Measurements from ENCODE around the gene ADSS2.

Gene ADSS2

GRCh38 chr1:244409701-244410100 is 42.0 kb downstream of the ADSS2 start:
- no peak for DNase-seq
- H4K20me1 ChIP-seq (ENCODE audit: insufficient read depth, low read length) = no peaks in the 10 kb centered on the region
- no peak overlapping the region for H3K4me2 ChIP-seq (ENCODE audit: insufficient read depth, low read length)

GRCh38 chr1:244406337-244406736 is 45.4 kb downstream of the ADSS2 start:
- H3K9ac ChIP-seq (ENCODE audit: low read depth, low read length) = no peak overlapping the region

More at GRCh38 chr1:244409701-244410100, 42.0 kb downstream of the ADSS2 start:
- no peak for TF ChIP-seq EZH2 (IDR thresholded peaks at IDR 0.05; ENCODE audit: borderline replicate concordance, low read depth, low read length, severe bottlenecking)
- TF ChIP-seq, protein P1, sequence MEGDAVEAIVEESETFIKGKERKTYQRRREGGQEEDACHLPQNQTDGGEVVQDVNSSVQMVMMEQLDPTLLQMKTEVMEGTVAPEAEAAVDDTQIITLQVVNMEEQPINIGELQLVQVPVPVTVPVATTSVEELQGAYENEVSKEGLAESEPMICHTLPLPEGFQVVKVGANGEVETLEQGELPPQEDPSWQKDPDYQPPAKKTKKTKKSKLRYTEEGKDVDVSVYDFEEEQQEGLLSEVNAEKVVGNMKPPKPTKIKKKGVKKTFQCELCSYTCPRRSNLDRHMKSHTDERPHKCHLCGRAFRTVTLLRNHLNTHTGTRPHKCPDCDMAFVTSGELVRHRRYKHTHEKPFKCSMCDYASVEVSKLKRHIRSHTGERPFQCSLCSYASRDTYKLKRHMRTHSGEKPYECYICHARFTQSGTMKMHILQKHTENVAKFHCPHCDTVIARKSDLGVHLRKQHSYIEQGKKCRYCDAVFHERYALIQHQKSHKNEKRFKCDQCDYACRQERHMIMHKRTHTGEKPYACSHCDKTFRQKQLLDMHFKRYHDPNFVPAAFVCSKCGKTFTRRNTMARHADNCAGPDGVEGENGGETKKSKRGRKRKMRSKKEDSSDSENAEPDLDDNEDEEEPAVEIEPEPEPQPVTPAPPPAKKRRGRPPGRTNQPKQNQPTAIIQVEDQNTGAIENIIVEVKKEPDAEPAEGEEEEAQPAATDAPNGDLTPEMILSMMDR (IDR thresholded peaks at IDR 0.05; ENCODE audit: borderline replicate concordance, extremely low read depth, low read length, poor library complexity, severe bottlenecking) = no peak
- no peak for ATAC-seq (ENCODE audit: insufficient read depth, low read depth)
- no peaks in the 10 kb centered on the region for H3K9me3 ChIP-seq (ENCODE audit: insufficient read depth, low read length, severe bottlenecking)
- no peak overlapping the region for H2AFZ ChIP-seq (ENCODE audit: low read depth, low read length)
- no peak overlapping the region for H3K9ac ChIP-seq (ENCODE audit: low read depth, low read length)
- no peak overlapping the region for H3K4me3 ChIP-seq (ENCODE audit: low read depth in 1 of 2, low read length in 2 of 2)
- H3K27me3 ChIP-seq (ENCODE audit: insufficient read depth, low read length, poor library complexity) = no peaks in the 10 kb centered on the region
- no peak overlapping the region for H3K27ac ChIP-seq (ENCODE audit: low read length)
- H3K36me3 ChIP-seq (ENCODE audit: insufficient read depth, low read length) = peaks cover 85% of the 10 kb centered on the region
- no peaks in the 10 kb centered on the region for H3K79me2 ChIP-seq (ENCODE audit: insufficient read depth, low read length)
- H3K4me1 ChIP-seq (ENCODE audit: insufficient read depth, low read length) = no peaks in the 10 kb centered on the region

DNA sequence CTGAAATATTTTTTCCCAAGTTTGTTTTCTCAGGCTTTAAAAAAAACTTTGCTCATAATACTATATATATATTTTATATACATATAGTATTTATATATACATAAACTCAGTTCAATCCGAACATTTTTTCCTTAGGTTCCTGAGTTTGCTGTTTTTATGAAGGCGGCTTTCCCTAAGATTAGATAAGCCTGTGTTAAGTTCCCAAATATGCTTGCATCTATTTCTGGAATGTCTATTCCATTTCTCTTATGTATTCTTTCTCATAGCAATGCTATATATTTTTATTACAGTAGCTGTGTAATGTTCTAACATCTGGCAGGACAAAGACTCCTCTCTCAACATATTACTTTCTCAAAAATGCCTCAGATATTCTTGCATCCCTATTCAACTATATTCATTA is 45.9 kb downstream of the ADSS2 start:
- Histone ChIP-seq H3K9me3 (ENCODE audit: insufficient read depth, low read length, severe bottlenecking) (peaks cover 18% of the 10 kb centered on the region), H4K20me1 (ENCODE audit: insufficient read depth, low read length) (no peaks in the 10 kb centered on the region), H3K4me2 (ENCODE audit: insufficient read depth, low read length) (no peak overlapping the region), H2AFZ (ENCODE audit: low read depth, low read length) (no peak overlapping the region), H3K79me2 (ENCODE audit: insufficient read depth, low read length) (no peaks in the 10 kb centered on the region), H3K27me3 (ENCODE audit: insufficient read depth, low read length, poor library complexity) (no peaks in the 10 kb centered on the region), H3K4me1 (ENCODE audit: insufficient read depth, low read length) (no peaks in the 10 kb centered on the region), H3K36me3 (ENCODE audit: insufficient read depth, low read length) (peaks cover 80% of the 10 kb centered on the region), H3K27ac (ENCODE audit: low read length) (no peak overlapping the region), H3K9ac (ENCODE audit: low read depth, low read length) (no peak overlapping the region), H3K4me3 (ENCODE audit: low read depth in 1 of 2, low read length in 2 of 2) (no peak overlapping the region)
- DNase-seq = no peak
- TF ChIP-seq, protein P1 (IDR thresholded peaks at IDR 0.05; ENCODE audit: borderline replicate concordance, extremely low read depth, low read length, poor library complexity, severe bottlenecking) = no peak
- no peak for TF ChIP-seq EZH2 (IDR thresholded peaks at IDR 0.05; ENCODE audit: borderline replicate concordance, low read depth, low read length, severe bottlenecking)
- ATAC-seq (ENCODE audit: insufficient read depth, low read depth) = no peak

More at GRCh38 chr1:244406337-244406736, 45.4 kb downstream of the ADSS2 start:
- H3K27me3 ChIP-seq (ENCODE audit: insufficient read depth, low read length, poor library complexity) = no peaks in the 10 kb centered on the region
- no peak for ATAC-seq (ENCODE audit: insufficient read depth, low read depth)
- peaks cover 18% of the 10 kb centered on the region for H3K9me3 ChIP-seq (ENCODE audit: insufficient read depth, low read length, severe bottlenecking)
- no peak overlapping the region for H2AFZ ChIP-seq (ENCODE audit: low read depth, low read length)
- no peak for DNase-seq
- no peak overlapping the region for H3K4me3 ChIP-seq (ENCODE audit: low read depth in 1 of 2, low read length in 2 of 2)
- H3K36me3 ChIP-seq (ENCODE audit: insufficient read depth, low read length) = peaks cover 82% of the 10 kb centered on the region
- H3K27ac ChIP-seq (ENCODE audit: low read length) = no peak overlapping the region
- no peak for TF ChIP-seq EZH2 (IDR thresholded peaks at IDR 0.05; ENCODE audit: borderline replicate concordance, low read depth, low read length, severe bottlenecking)
- TF ChIP-seq, protein P1 (IDR thresholded peaks at IDR 0.05; ENCODE audit: borderline replicate concordance, extremely low read depth, low read length, poor library complexity, severe bottlenecking) = no peak
- H3K4me2 ChIP-seq (ENCODE audit: insufficient read depth, low read length) = no peak overlapping the region
- H3K4me1 ChIP-seq (ENCODE audit: insufficient read depth, low read length) = no peaks in the 10 kb centered on the region
- no peaks in the 10 kb centered on the region for H4K20me1 ChIP-seq (ENCODE audit: insufficient read depth, low read length)
- H3K79me2 ChIP-seq (ENCODE audit: insufficient read depth, low read length) = no peaks in the 10 kb centered on the region

DNA sequence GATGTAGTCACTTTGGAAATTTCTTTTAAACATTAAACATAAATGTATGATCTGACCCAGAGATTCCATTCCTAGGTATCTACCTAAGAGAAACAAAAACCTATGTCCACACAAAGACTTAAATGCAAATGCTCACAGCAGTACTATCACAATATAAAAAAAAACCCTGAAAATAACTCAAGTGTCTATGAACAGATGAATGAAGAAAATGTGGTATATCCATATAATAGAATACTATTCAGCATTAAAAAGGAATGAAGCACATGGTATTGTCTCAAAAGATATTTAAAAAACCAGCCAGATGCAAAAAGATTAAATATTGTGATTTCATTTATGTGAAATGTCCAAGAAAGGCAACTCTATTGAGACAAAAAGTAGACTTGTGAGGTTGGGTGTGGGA is 48.3 kb downstream of the ADSS2 start:
- Histone ChIP-seq H3K36me3 (ENCODE audit: insufficient read depth, low read length) (peaks cover 57% of the 10 kb centered on the region), H3K4me2 (ENCODE audit: insufficient read depth, low read length) (no peak overlapping the region), H3K27ac (ENCODE audit: low read length) (no peak overlapping the region), H2AFZ (ENCODE audit: low read depth, low read length) (no peak overlapping the region), H3K4me1 (ENCODE audit: insufficient read depth, low read length) (no peaks in the 10 kb centered on the region), H3K4me3 (ENCODE audit: low read depth in 1 of 2, low read length in 2 of 2) (no peak overlapping the region), H3K27me3 (ENCODE audit: insufficient read depth, low read length, poor library complexity) (no peaks in the 10 kb centered on the region), H3K79me2 (ENCODE audit: insufficient read depth, low read length) (no peaks in the 10 kb centered on the region), H3K9me3 (ENCODE audit: insufficient read depth, low read length, severe bottlenecking) (peaks cover 18% of the 10 kb centered on the region), H3K9ac (ENCODE audit: low read depth, low read length) (no peak overlapping the region), H4K20me1 (ENCODE audit: insufficient read depth, low read length) (no peaks in the 10 kb centered on the region)
- DNase-seq (no peak), ATAC-seq (ENCODE audit: insufficient read depth, low read depth) (no peak)
- TF ChIP-seq, protein P1 (IDR thresholded peaks at IDR 0.05; ENCODE audit: borderline replicate concordance, extremely low read depth, low read length, poor library complexity, severe bottlenecking) = no peak
- no peak for TF ChIP-seq EZH2 (IDR thresholded peaks at IDR 0.05; ENCODE audit: borderline replicate concordance, low read depth, low read length, severe bottlenecking)
